H9 (cell line): ENCODE results near the gene TSPAN9. TPM values are rescaled to one million over a fixed set of nuclear protein-coding genes. Genes with fewer than 3 reads are reported as not detected.

ENCODE experiments used
- DNase-seq: peaks from one replicate; pipeline ENCODE4 v3.0.0-alpha.2; 2017
- H2AFZ ChIP-seq: one replicate; pipeline ENCODE4 v1.6.1; 2013; ENCODE audit warnings: mild to moderate bottlenecking, low read length, control low read depth, moderate library complexity
- H2AK5ac ChIP-seq: 2 replicates; pipeline ENCODE4 v1.6.1; 2013; ENCODE audit warnings: low read length, control low read depth, mixed read lengths; ENCODE audit not compliant: insufficient read length
- H2BK120ac ChIP-seq: one replicate; pipeline ENCODE4 v1.6.1; 2013; ENCODE audit warnings: low read depth, mild to moderate bottlenecking, low read length, control low read depth, inconsistent platforms; ENCODE audit not compliant: poor library complexity, severe bottlenecking
- H2BK12ac ChIP-seq: 2 replicates; pipeline ENCODE4 v1.6.1; 2013; ENCODE audit warnings: low read length, control low read depth, mixed read lengths, low read depth; ENCODE audit not compliant: insufficient read length
- H2BK15ac ChIP-seq: 2 replicates; pipeline ENCODE4 v1.6.1; 2013; ENCODE audit warnings: low read depth, low read length, control low read depth
- H2BK20ac ChIP-seq: one replicate; pipeline ENCODE4 v1.6.1; 2013; ENCODE audit warnings: low read depth, mild to moderate bottlenecking, low read length, control low read depth, inconsistent platforms; ENCODE audit not compliant: poor library complexity, severe bottlenecking
- H2BK5ac ChIP-seq: 2 replicates; pipeline ENCODE4 v1.6.1; 2013; ENCODE audit warnings: low read length, control low read depth, mixed read lengths; ENCODE audit not compliant: insufficient read length
- H3K14ac ChIP-seq: 2 replicates; pipeline ENCODE4 v1.6.1; 2013; ENCODE audit warnings: low read length, control low read depth; ENCODE audit not compliant: insufficient read depth
- H3K18ac ChIP-seq: 2 replicates; pipeline ENCODE4 v1.6.1; 2013; ENCODE audit warnings: low read depth, mild to moderate bottlenecking, mixed read lengths, low read length, control low read depth; ENCODE audit not compliant: insufficient read length
- H3K23ac ChIP-seq: 2 replicates; pipeline ENCODE4 v1.6.1; 2013; ENCODE audit warnings: low read length, control low read depth, mixed read lengths, low read depth; ENCODE audit not compliant: insufficient read length
- H3K23me2 ChIP-seq: 2 replicates; pipeline ENCODE4 v1.6.1; 2013; ENCODE audit warnings: low read depth, mild to moderate bottlenecking, mixed read lengths, low read length, control low read depth; ENCODE audit not compliant: insufficient read length, poor library complexity, severe bottlenecking
- H3K27ac ChIP-seq: 2 replicates; pipeline ENCODE4 v1.5.1; 2013; ENCODE audit warnings: low read length, control low read depth, mixed read lengths, low read depth; ENCODE audit not compliant: insufficient read length
- H3K27me3 ChIP-seq: 2 replicates; pipeline ENCODE4 v1.6.1; 2013; ENCODE audit warnings: low read length, control low read depth, inconsistent platforms; ENCODE audit not compliant: insufficient read depth
- H3K4ac ChIP-seq: 2 replicates; pipeline ENCODE4 v1.6.1; 2013; ENCODE audit warnings: low read depth, mild to moderate bottlenecking, control low read depth, inconsistent platforms, low read length, moderate library complexity
- H3K4me1 ChIP-seq: 2 replicates; pipeline ENCODE4 v1.6.1; 2013; ENCODE audit warnings: low read length, control low read depth, inconsistent platforms; ENCODE audit not compliant: insufficient read depth
- H3K4me2 ChIP-seq: 2 replicates; pipeline ENCODE4 v1.6.1; 2013; ENCODE audit warnings: low read length, control low read depth, mixed read lengths; ENCODE audit not compliant: insufficient read length, insufficient read depth
- H3K56ac ChIP-seq: 2 replicates; pipeline ENCODE4 v1.6.1; 2013; ENCODE audit warnings: low read depth, mild to moderate bottlenecking, mixed read lengths, low read length, control low read depth; ENCODE audit not compliant: insufficient read length
- H3K79me1 ChIP-seq: 2 replicates; pipeline ENCODE4 v1.6.1; 2013; ENCODE audit warnings: low read depth, mild to moderate bottlenecking, moderate library complexity, low read length, control low read depth, inconsistent platforms; ENCODE audit not compliant: insufficient read depth, poor library complexity, severe bottlenecking
- H3K79me2 ChIP-seq: 2 replicates; pipeline ENCODE4 v1.6.1; 2013; ENCODE audit warnings: low read length, control low read depth, inconsistent platforms; ENCODE audit not compliant: insufficient read depth
- H3K9ac ChIP-seq: 2 replicates; pipeline ENCODE4 v1.6.1; 2013; ENCODE audit warnings: low read length, control low read depth, mixed read lengths; ENCODE audit not compliant: insufficient read length; ENCODE audit errors: extremely low read depth
- H3K9me3 ChIP-seq: one replicate; pipeline ENCODE4 v1.6.1; 2013; ENCODE audit warnings: low read depth, low read length, inconsistent platforms; ENCODE audit not compliant: control insufficient read depth
- H3T11ph ChIP-seq: one replicate; pipeline ENCODE4 v1.6.1; 2013; ENCODE audit warnings: mild to moderate bottlenecking, low read length, control low read depth, inconsistent platforms
- H4K20me1 ChIP-seq: one replicate; pipeline ENCODE4 v1.6.1; 2013; ENCODE audit not compliant: control insufficient read depth, insufficient read length, insufficient read depth
- H4K5ac ChIP-seq: 2 replicates; pipeline ENCODE4 v1.6.1; 2013; ENCODE audit warnings: low read depth, mild to moderate bottlenecking, mixed read lengths, low read length, control low read depth; ENCODE audit not compliant: insufficient read length
- H4K8ac ChIP-seq: replicated peaks from 2 replicates; pipeline ENCODE4 v1.6.1; 2013; ENCODE audit warnings: low read length, control low read depth, mixed read lengths, low read depth; ENCODE audit not compliant: insufficient read length
- H4K91ac ChIP-seq: 2 replicates; pipeline ENCODE4 v1.6.1; 2013; ENCODE audit warnings: low read depth, mild to moderate bottlenecking, moderate library complexity, mixed read lengths, low read length, control low read depth; ENCODE audit not compliant: insufficient read length
- H3K27ac Mint-ChIP-seq, 3 experiments: 2 replicates in 2 of 3; 3 replicates in 1 of 3; pipeline ENCODE4 v1.8.0; 2020 to 2021; ENCODE audit warnings: mixed read lengths in 3 of 3, mild to moderate bottlenecking in 1 of 3, moderate library complexity in 1 of 3
- H3K27me3 Mint-ChIP-seq: 2 replicates; pipeline ENCODE4 v1.8.0; 2021; ENCODE audit warnings: low read depth, mild to moderate bottlenecking, moderate library complexity, mixed read lengths
- H3K36me3 Mint-ChIP-seq, 3 experiments: 2 replicates in 2 of 3; 3 replicates in 1 of 3; pipeline ENCODE4 v1.8.0; 2020 to 2021; ENCODE audit warnings: low read depth in 3 of 3, mixed read lengths in 3 of 3; ENCODE audit not compliant: insufficient read depth in 1 of 3
- H3K4me1 Mint-ChIP-seq, 2 experiments: 2 replicates each; pipeline ENCODE4 v1.8.0; 2020; ENCODE audit warnings: mixed read lengths in 2 of 2
- H3K4me3 Mint-ChIP-seq, 2 experiments: 2 replicates in 1 of 2; 3 replicates in 1 of 2; pipeline ENCODE4 v1.8.0; 2020 to 2021; ENCODE audit warnings: mild to moderate bottlenecking in 2 of 2, mixed read lengths in 2 of 2, moderate library complexity in 1 of 2
- H3K9me3 Mint-ChIP-seq, 2 experiments: 2 replicates in 1 of 2; 3 replicates in 1 of 2; pipeline ENCODE4 v1.8.0; 2020; ENCODE audit warnings: mild to moderate bottlenecking in 2 of 2, mixed read lengths in 2 of 2, moderate library complexity in 1 of 2
- WGBS: extraction: QIAGEN DNeasy Blood & Tissue Kit; methylation state at CpG from one replicate; pipeline ENCODE4 v1.1.7; 2013; ENCODE audit warnings: missing lambda C conversion rate, low lambda C conversion rate, mixed read lengths; ENCODE audit not compliant: insufficient read length; ENCODE audit errors: extremely low coverage; 5-methylcytosine and 5-hydroxymethylcytosine counted together
- total RNA-seq: library from RNA; stranded (reverse); gene quantifications from 2 replicates; pipeline ENCODE4 v1.2.1, GENCODE V29; 2021
- TF ChIP-seq, protein P1 (sequence below): fragments of 200-600 bp; sonication (generic); conservative IDR thresholded peaks from 3 replicates; pipeline ENCODE4 v1.8.0; 2021; ENCODE audit warnings: antibody characterized with exemption, mild to moderate bottlenecking

The TSPAN9 gene
- total RNA-seq, 1 experiment from 2014 or later = 19.0 TPM

DNA sequence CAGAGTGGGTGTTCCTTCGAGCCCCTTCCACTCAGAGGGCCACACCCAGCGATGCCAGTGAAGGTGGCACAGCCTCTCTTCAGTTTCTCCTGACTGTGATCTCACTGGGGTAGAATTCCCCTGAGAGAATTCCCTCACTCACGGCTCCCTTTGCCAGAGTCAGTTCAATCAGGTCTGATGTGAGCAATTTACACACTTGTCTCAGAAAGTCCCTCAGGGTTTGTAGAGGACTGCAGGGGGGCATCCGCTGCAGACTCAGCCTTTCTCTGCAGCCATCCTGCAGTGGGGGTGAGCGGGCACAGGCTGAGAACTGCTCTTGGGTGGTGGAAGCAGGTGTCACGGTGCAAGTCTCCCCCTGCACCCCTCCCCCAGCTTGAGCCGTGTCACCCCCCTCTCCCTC, 208.4 kb downstream of the TSPAN9 start:
- Mint-ChIP-seq H3K36me3 (no peaks in the 10 kb centered on the region), H3K27me3 (peaks cover 3% of the 10 kb centered on the region; the same call in 1 of the 2 replicates), H3K4me3 (no peak overlapping the region), H3K9me3 (no peaks in the 10 kb centered on the region), H3K27ac (peak overlapping the region in 1 of 3 experiments; percentile 57; a peak in 1 of 7 replicates), H3K4me1 (peaks cover 9 to 31% of the 10 kb centered on the region in 2 experiments)
- Histone ChIP-seq H3K23me2 (no peaks in the 10 kb centered on the region), H3K18ac (no peak overlapping the region), H2AK5ac (no peak overlapping the region), H3K14ac (no peak overlapping the region), H3K79me1 (no peaks in the 10 kb centered on the region), H3T11ph (no peak overlapping the region), H4K20me1 (no peaks in the 10 kb centered on the region), H2BK20ac (no peak overlapping the region), H3K9ac (no peak overlapping the region), H3K56ac (no peak overlapping the region), H3K4me2 (no peak overlapping the region), H3K4me1 (no peaks in the 10 kb centered on the region), H4K5ac (no peak overlapping the region), H3K23ac (no peak overlapping the region), H3K27ac (no peak overlapping the region), H2AFZ (no peak overlapping the region), H3K9me3 (no peaks in the 10 kb centered on the region), H3K4ac (no peak overlapping the region), H4K91ac (no peak overlapping the region), H2BK5ac (no peak overlapping the region), H3K27me3 (no peaks in the 10 kb centered on the region), H4K8ac (no peak overlapping the region), H2BK120ac (no peak overlapping the region), H2BK12ac (no peak overlapping the region), H3K79me2 (no peaks in the 10 kb centered on the region), H2BK15ac (no peak overlapping the region)
- TF ChIP-seq, protein P1, sequence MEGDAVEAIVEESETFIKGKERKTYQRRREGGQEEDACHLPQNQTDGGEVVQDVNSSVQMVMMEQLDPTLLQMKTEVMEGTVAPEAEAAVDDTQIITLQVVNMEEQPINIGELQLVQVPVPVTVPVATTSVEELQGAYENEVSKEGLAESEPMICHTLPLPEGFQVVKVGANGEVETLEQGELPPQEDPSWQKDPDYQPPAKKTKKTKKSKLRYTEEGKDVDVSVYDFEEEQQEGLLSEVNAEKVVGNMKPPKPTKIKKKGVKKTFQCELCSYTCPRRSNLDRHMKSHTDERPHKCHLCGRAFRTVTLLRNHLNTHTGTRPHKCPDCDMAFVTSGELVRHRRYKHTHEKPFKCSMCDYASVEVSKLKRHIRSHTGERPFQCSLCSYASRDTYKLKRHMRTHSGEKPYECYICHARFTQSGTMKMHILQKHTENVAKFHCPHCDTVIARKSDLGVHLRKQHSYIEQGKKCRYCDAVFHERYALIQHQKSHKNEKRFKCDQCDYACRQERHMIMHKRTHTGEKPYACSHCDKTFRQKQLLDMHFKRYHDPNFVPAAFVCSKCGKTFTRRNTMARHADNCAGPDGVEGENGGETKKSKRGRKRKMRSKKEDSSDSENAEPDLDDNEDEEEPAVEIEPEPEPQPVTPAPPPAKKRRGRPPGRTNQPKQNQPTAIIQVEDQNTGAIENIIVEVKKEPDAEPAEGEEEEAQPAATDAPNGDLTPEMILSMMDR = no peak
- no CpG with 5 or more reads among the region's 7 CpGs for WGBS
- no peak for DNase-seq
